ENCODE data around the gene SMG7.

GRCh38 chr1:183600634-183601033 lies 128.3 kb downstream of the SMG7 start:
- TF ChIP-seq CTCF (IDR thresholded peaks at IDR 0.05; ENCODE audit: extremely low read depth in 1 of 2, insufficient read depth in 1 of 2, low read depth in 1 of 2, low read length in 2 of 2), result no peak
- no peak for TF ChIP-seq POLR2AphosphoS5 (IDR thresholded peaks at IDR 0.05; ENCODE audit: insufficient read depth, low read depth, low read length)
- no peak for TF ChIP-seq POLR2A (IDR thresholded peaks at IDR 0.05; ENCODE audit: low read depth, low read length)
